ENCODE measurements around the gene NDUFB7.
A peak's percentile ranks its signal among the peaks of the same experiment; 100 is the strongest.
"Not testable (repeated sequence)": the region's sequence is repeated elsewhere in the genome, so short reads cannot be mapped to it uniquely, and the experiment has no call there.

NDUFB7 gene

DNA sequence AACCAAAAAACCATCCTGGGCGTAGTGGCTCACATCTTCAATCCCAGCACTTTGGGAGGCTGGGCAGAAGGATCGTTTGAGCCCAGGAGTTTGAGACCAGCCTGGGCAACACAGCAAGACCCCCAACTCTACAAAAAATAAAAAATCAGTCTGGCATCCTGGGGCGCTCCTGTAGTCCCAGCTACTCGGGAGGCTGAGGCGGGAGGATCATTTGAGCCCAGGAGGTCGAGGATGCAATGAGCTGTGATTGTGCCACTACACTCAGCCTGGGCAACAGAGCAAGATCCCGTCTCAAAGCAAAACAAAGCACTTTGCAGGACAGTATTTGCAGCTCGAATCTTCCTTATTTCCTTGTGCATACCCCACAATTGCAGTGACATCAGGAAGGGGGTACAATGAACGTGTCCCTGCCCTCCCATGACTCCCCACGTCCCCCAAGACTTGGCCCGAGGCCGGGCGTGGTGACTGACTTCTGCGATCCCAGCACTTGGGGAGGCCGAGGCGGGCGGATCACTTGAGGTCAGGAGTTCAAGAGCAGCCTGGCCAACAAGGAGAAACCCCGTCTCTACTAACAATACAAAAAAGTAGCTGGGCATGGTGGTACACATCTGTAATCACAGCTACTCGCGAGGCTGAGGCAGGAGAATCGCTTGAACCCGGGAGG lies 870 bp downstream of the NDUFB7 start:
- DNase-seq, result no peak

DNA sequence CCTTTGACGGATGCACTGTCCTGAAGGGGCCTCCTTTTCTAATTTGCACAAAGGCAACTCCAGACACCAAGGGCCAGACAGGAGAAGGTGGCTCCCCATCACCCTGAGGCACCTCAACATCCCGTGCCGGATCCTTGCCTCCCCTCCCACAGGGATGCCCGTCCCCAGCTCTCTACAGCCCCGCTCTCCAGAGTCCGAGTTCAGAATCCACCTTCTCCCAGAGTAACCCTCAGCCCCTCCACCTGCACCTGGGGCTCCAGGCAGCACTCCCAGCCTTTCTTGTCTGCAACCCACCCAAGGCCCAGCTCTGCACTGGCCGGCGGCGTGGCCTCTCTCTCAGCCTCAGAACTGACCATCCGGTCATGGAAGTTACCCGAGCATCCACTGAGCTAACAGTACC lies 4.8 kb downstream of the NDUFB7 start:
- DNase-seq, result no peak

DNA sequence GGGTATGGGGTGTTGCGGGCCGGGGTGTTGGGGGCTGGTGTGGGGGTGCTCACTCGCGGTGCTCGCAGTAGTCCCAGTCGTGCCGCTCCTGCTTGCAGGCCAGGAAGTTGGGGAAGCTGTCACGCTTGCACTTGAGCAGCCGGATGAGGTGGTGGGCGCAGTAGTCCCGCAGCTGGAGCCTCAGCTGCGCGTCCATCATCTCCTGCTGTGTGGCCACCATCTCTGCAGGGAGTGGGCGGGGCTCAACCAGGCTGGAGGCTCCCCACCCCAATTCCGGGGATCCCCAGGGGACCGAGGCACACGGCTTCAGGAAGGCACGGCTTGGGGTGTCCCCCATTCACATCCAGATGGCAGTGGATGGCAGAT lies 5.2 kb downstream of the NDUFB7 start:
- no peak for DNase-seq

DNA sequence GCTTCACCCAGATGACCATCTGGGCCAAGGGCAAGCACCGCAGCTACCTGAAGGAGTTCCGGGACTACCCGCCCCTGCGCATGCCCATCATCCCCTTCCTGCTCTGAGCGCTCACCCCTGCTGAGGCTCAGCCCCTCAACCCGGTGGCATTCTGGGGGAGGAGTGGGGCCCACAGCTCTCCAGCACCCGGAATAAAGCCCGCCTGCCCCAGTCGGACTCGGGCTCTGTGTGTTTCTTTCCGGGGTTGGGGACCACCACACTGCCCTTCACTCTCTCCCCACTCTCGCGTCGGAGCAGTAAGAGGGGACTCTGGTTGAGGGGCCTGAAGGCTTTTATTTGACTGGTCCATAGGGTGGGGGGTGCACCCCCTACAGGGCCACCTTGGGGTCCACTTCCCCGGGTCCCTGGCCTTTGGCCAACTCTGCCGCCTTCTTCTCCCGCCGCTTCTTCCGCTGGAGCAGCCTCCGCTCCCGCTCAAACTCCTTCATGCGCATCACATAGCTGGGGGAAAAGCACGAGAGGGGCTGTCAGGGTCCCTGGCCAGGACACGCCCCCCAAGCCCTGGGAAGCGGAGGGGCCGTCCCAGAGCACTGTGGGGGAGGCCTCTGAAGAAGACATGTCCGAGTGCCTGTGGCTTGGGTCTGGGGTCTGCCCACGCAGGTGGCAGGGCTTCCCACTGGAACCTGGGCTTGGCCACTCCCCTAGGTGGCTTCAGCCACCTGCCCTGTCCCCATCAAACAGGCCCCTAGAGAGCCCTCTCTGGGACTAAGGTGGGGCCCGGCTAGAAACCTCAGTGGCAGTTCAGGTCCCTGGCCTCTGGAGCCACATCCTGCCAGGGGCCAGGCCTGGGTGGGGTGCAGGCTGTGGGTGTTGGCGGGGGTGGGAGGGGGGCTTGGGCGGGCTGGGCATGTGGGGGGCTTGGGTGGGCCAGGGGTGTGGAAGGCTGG lies 5.8 kb downstream of the NDUFB7 start:
- no peak for DNase-seq

DNA sequence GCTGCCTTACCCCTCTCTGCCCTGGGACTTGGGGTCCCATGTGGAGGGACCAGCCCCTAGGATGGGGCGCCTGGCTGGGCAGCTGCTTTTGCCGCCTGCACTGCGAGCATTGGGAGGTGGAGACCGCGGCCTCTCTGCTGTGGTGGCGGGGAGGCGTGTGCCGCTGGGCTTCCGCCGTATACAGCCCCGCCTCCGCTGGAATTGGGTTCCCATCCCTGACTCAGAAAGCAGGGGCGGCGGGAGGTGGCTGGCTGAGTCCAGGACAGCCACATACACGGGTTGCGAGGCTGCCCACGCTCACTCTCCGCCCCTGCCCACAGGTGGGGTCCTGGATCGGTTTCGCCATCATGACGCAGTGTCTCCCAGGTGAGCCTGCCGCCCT lies 6.6 kb downstream of the NDUFB7 start:
- DNase-seq, result no peak

DNA sequence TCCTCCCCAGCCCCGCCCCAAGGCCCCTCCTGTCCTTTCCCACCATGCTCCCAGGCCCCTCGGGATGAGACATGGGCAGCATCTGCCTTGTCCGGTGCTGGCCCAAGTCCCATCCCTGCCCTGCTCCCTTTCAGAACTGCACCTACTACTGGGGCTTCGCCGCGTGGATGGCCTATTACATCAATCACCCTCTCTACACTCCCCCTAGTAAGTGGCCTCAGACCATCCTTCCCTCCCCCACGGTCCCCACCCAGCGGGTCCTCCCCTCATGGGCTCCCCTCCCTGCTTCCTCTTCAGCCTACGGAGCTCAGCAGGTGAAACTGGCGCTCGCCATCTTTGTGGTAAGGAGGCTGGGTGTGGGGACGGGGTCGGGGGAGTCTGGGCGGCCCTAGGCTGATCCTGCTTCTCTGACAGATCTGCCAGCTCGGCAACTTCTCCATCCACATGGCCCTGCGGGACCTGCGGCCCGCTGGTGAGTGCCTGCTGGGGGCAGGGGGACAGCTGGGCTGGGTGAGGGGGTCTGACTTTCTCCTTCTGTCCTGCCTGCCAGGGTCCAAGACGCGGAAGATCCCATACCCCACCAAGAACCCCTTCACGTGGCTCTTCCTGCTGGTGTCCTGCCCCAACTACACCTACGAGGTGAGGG lies 7.1 kb downstream of the NDUFB7 start:
- DNase-seq, result not testable (repeated sequence)

DNA sequence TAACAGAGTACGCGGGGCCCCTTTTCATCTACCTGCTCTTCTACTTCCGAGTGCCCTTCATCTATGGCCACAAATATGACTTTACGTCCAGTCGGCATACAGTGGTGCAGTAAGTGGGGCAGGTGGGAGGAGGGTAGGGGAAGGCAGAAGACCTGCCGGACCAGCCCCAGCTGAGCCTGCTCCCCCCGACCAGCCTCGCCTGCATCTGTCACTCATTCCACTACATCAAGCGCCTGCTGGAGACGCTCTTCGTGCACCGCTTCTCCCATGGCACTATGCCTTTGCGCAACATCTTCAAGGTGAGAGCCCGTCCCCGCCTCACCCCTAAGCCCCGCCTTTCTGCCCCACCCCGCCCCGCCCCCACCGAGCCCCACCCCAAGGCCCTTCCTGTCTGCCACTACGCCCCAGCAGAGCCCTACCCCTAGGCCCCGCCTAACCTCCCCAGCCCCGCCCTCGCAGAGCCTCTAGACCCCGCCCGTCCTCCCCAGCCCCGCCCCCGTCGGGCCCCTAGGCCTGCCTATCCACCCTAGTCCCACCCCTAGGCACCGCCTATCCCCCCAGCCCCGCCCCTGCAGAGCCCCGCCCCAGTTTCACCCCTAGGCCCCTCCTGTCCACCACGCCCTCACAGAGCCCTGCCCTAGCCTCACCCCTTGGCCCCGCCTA lies 7.7 kb downstream of the NDUFB7 start:
- DNase-seq, result peak in 4 of 5 donors; percentile 29 to 44 (median 40)

DNA sequence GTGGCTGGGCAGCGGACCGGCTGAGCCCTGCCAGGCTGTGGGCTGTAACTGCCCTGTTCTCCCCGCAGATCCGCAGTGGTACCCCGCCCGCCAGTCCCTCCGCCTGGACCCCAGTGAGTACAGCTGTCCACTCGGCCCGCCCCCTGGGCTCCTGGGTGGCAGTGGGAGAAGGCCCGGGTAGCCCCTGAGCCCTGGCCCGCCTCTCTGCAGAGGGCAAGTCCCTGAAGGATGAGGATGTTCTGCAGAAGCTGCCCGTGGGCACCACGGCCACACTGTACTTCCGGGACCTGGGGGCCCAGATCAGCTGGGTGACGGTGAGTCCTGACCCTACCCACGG lies 8.3 kb downstream of the NDUFB7 start:
- DNase-seq, result no peak

DNA sequence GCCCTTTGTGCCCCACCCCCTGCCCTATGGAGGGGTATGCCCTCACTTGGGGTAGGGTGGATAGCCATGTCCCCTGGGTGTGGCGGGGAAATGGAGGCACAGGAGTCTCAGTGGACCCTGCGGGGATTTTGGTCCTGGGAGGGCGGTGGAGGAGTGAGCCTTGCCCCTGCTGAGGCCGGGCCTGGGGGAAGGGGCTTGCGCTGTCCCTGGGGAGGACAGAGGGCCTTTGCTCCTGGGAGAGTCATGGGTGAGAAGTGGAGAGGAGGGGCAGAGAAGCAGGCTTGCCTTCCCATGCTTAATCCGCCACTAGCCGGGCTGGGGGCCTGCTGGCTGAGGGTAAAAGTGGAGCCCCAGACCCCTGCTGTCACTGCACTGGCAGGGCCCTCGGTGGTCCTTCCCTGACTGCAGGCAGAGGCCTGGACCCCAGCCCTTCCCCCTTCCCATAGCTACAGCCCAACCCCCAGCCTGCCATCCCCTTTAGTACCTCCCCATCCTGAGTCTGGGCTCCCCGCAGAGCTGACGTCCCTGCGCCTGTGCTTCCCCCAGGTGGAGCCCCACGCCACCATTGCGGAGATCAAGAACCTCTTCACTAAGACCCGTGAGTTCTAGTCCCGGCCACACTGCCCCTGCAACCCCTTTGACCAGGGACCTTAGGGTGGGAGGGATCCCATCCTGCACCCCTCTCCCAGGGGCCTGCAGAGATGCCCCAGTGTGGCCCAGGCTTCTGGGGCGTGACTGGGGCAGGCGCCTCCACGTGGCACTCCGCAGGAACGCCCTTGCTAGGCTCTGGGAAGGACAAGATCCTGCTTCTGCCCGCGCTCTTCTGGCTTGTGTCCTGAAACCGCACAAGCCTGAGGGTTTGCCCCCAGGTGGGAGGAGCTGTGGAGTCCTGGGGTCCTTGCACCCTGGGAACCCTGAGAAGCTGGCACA lies 8.9 kb downstream of the NDUFB7 start:
- DNase-seq, result no peak

DNA sequence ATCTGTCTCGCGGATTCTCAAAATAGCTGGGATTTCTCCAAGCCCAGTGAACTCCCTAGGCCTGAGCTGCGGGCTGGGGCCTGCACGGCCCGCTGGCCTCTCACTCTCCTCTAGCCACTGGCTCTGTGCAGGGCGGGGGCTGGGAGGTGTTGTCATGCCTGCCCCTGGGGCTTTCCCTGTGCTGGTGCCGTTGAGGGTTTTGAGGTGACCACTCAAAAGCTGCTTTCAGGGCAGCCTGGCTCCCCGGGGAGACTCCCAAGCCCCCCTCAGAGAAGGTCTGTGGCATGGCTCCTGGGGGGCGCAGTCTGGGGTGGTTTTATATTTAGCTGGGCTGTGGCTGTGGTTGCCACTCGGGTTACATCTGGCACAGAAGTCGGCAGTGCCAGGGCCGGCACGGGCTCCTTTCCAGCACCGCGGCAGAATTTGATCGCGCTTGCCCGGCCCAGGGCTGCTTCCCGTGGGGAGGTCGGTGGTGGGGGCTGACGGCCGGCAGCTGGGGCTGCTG lies 10.0 kb downstream of the NDUFB7 start:
- no peak for DNase-seq

DNA sequence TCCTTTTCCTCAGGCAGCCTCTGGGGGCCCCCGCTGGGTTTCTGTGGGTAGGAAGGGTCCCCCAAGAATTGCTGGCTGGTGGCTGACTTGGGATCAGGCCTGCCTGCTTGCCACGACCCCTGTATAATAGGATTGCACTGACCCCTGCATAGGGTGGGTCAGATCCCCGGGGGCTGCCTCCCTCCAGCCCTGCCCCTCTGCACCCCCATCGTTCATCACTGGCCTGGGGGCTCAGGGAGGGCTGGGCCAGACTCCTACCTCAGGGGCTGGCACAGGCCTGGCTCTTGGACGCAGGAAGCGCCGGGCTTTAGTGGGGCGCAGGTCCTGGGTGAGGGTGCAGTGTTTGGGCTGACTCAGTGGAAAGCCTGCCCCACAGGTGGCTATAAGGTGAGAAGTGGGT lies 10.6 kb downstream of the NDUFB7 start:
- no peak for DNase-seq

DNA sequence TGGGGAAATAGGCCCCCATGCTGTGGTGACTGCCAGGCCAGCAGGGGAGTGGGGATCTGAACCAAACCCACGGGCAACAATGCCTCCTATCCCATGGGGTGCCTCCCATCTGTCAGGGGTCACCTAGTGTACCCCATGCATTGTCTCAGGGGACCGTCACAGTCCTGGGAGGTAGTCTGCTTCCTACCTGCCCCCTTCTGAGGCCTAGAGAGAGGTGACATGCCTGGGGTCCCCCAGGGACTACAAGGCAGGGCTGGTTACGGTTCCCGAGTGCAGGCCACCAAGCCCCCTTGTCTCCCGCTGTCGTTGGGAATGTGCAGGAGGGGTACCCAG lies 11.1 kb downstream of the NDUFB7 start:
- DNase-seq, result no peak

DNA sequence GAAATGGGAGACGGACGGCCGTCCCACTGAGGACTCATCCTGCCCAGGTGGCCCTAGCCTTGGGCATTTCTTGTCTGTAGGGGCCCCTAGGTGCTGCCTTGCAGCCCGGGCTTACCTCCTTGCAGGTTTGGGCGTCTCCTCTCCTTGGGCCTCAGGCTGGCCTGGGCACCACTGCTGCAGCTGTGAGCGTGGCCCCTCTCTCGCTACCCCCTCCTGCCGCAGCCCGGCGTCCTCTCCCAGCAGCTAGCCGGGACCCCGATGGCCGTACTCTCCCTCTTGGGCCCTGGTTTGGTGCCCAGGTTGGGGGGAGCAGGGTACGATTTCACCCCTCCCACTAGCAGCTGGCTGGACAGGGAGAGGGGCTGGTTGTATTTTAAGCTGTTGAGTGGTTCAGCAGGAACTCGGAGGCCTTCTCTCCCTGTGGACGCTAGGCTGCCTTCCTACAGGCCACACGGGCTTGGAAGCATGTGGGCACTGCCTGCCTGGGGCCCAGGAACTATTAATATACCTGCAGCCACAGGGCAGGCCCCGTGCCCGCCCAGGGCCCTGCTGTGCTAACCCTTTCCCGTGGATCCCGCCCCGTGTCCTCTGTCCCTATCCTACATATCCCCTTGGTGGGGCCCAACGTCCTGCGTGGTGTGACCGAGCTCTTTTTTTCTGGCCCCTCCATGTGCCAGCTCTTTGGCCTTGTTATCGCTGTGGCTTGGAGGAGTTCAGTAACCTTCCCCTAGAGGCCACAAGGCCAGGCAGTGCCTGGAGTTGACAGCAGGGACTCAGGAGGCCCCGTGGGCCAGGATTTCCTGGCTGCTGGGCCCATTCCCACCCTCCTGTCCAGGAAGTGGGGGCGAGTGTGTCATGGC lies 11.7 kb downstream of the NDUFB7 start:
- no peak for DNase-seq

DNA sequence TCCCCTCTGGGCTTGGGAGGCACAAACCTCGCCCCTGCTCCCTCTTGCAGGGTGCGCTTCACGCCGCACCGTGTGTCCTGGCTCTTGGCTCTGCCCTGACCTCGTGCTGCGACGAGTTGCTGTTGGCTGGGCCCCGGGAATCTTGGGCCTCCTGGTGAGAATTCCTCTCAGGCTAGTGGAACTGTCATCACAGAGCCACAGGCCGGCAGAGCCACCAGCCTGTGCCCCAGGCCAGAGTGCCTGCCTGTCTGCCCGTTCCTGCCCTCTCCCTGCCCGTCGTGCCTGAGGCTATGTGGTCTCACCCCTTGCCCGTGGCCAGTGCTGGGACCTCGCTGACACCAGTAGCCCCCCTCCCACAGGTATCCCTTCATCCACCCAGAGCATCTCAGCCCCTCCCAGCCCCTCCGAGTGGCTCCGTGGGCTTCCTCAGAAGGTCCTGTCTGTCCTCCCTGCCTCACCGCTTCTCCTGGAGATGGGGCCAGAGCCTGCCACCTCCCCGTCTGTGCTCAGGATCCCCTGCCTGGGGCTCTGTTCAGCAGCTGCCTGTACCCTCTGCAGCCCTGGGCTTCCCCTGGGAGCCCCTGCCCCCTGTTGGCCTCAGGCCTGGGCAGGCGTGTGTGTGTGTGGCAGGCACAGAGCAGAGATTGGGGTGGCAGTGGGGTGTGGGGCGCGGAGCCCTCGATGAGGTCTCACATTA lies 13.3 kb downstream of the NDUFB7 start:
- no peak for DNase-seq

DNA sequence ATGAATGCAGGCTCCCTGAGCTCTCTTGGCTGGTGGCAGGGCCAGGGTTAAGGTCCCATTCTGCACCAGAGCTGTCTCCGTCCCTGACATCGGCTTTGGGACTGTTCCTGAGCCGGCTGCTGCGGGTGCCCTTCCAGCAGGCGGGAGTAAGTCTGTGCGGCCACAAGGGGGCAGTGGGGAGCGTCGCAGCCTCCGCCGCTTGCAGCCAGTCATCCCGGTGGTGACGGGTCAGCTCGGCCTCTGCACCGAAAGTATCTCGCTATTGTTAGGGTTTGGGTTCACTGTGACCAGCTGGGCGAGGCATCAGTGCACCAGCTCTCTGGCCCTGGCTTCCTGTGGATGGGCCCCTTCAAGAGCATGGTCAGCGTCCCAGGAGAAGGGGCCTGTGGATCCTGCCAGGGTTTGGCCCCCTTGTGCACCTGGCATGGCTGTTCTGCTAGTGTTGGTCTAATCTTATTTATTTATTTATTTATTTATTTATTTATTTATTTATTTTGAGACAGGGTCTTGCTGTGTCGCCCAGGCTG lies 15.1 kb downstream of the NDUFB7 start:
- peak; percentile 52 to 74 (median 63) for DNase-seq

DNA sequence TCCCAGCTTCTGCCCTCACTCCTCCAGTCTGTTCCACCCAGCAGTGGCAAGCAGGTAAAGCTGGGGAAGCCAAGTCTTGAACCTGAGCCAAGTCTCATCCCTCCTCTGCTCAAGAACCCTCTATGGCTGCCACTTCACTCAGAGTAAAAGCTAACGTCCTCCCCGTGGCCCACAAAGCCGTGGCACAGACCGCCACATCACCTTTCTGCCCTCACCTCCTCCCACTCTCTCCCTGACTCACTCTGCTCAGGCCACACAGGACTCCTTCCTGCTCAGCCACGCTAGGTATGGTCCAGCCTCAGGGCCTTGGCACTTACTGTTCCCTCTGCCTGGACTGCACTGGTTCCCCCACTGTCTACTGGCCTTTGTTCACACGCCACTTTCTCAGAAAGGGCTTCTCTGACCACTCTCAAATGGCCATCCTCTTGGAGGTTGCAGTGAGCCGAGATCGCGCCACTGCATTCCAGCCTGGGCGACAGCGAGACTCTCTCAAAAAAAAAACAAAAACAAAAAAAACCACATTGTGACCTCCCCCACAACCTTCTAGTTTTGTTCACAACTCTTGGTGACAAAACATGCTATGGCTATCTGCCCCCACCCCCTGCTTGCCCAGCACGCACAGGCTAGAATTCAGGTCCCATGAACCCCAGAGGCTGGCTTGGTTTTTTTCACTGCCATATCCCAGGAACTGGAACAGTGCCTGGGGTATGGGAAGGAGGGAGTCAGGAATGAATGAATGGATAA lies 15.8 kb downstream of the NDUFB7 start:
- DNase-seq, result no peak

DNA sequence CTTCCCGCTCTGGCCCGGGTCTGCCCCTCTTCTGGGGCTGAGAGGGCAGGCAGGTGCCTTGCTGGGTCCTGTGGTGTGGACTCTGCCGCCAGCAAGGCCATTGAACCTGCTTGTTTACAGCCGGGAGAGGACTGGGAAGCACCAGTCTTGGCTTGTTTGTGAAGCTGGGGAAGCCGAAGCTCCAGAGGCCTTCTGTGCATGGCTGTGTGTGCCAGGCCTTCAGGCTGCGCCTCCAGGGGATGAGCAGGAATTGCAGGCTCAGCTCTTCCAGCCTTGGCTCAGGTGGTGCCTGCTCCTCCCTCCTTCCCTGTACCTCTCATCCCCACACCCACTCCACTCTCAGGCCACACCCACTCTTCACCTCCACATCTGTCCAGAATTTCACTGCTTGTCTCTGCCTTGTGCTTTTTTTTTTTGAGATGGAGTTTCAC lies 17.5 kb downstream of the NDUFB7 start:
- no peak for DNase-seq

DNA sequence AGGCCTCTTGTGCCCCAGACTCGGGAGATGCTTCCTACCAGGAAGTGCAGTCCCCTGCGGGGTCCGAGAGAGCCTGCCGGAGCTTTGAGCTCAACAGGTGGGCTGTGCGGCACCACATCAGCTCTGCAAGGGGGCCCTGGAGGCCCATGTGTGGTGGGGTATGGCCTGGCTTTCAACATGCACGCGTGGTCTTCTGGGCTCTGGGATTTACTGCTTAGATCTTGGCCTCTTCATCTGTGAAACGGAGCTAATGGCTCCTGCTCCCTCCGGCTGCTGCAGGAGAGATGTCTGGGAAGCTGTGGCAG lies 18.0 kb downstream of the NDUFB7 start:
- no peak for DNase-seq

All from T-helper 1 cell (primary cell).